ENCODE results near the gene SRF.

The SRF gene

DNA sequence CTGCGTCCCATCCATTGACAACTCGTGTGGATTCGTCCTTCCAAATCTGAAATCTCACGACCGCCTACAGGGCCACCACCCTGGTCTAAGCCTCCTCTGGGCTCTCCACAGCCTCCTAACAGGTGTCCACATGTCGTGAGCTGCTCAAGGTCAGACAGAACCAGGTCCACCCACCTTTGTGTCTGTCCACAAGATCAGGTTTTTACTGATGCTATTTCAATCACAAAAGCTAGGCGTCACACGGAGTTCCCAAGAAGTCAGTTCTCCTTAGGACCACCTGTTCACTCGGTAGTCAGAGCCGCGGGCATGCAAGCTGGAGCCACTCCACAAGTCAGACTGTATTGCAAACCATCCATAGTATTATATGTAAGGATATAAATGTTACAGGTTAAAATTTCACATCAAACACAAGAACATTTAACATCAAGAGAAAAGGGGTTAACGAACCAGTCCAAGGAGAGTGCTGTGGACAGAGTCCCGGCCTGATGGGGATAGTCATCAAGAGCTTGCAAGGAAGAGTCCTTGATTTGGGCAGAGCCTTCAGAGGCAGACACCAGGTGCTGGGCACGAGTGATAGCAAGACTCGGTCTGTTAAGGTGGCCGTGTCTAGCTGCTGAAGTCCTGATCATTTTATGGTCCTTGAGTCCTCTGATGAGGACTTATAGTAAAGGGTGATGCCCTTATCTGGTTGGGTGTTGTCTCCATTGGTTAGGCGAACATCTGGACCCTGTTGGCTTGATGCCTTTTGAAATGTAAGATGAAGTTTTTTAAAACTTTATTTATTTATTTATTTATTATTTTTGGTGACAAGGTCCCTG is 58.9 kb downstream of the SRF start:
- H3K27ac ChIP-seq: peak overlapping the region; percentile 76; the same call in 1 of the 2 replicates
- TF ChIP-seq, protein P1, sequence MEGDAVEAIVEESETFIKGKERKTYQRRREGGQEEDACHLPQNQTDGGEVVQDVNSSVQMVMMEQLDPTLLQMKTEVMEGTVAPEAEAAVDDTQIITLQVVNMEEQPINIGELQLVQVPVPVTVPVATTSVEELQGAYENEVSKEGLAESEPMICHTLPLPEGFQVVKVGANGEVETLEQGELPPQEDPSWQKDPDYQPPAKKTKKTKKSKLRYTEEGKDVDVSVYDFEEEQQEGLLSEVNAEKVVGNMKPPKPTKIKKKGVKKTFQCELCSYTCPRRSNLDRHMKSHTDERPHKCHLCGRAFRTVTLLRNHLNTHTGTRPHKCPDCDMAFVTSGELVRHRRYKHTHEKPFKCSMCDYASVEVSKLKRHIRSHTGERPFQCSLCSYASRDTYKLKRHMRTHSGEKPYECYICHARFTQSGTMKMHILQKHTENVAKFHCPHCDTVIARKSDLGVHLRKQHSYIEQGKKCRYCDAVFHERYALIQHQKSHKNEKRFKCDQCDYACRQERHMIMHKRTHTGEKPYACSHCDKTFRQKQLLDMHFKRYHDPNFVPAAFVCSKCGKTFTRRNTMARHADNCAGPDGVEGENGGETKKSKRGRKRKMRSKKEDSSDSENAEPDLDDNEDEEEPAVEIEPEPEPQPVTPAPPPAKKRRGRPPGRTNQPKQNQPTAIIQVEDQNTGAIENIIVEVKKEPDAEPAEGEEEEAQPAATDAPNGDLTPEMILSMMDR (conservative IDR thresholded peaks at IDR 0.05): no peak

DNA sequence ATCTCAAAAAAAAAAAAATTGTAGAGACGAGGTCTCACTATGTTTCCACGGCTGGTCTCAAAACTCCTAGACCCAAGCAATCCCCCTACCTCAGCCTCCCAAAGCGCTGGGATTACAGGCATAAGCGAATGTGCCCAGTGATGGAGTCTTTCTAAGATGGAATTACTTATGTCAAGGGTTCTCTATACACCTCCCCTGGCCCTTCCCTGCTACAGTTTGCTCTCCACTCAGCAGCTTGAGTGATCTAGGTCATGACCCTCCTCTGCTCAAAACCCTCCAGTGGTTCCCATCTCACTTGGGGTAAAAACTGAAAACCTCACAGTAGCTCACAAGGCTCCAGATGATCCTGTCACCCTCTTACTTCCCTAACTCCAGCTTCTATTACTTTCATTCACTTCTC is 60.0 kb downstream of the SRF start:
- TF ChIP-seq, protein P1 (conservative IDR thresholded peaks at IDR 0.05): no peak
- H3K27ac ChIP-seq: no peak overlapping the region
